IPS-NIHi11 (cell line): Measurements from ENCODE around the gene MBD6.
"Not testable (repeated sequence)": the region's sequence is repeated elsewhere in the genome, so short reads cannot be mapped to it uniquely, and the experiment has no call there.

Source experiments
- DNase-seq: peaks from one replicate; pipeline ENCODE4 v3.0.0; 2012; ENCODE audit warnings: mixed read lengths, low spot score

MBD6 gene

GRCh38 chr12:57549909-57550640 lies 27.5 kb downstream of the MBD6 start, which contains the start of gene KIF5A:
Gene KIF5A, plus strand, starts transcription at chr12:57550044. Its CDS starts 228 bp downstream, at chr12:57550272.
- DNase-seq, result peak; percentile 90

GRCh38 chr12:57550641-57551549 lies 28.3 kb downstream of the MBD6 start:
- no peak for DNase-seq

GRCh38 chr12:57551637-57552305 lies 29.1 kb downstream of the MBD6 start:
- no peak for DNase-seq

- no peak for DNase-seq
Observed at GRCh38 chr12:57552306-57552651, 29.7 kb downstream of the MBD6 start.

- DNase-seq, result no peak
Observed at GRCh38 chr12:57552835-57553313, 30.2 kb downstream of the MBD6 start.

DNA sequence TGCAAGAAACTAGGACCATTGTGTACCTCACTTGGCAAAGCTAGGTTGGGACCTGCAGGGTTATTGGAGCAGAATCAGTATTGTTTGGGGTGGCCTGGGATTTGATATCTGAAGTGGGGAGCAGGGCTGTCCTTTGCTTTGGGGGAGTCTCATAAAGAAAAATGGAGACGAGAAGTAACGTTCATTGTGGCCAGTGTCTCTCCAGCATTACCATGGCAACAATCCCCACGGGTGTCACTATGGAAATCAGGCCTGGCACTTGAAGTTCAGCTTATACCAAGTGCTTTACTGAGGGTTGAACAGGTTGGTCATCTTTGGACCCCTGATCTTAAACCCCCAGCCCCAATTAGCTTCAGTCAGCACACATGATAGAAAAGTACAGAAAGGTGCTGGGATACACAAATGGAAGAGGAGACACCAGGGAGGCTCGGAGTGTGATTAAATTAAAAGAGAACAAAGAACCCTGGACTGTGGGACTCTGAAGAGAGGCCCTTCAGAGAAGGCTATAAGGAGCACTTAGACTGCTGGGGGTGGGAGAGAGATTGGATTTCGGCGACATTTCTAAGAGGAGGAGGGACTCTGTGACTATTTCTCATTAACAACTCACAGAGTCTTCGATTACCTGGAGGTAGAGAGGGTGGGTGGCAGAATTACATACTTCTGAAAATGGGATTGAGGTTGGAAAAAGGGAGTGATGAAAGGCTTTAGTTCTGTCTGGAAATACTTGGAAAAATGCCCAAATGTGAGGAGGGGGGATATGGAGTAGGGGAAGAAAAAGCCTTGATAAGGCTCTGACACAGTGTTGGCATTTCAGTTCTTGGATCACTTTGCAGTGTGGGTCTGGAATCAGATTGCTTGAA lies 30.9 kb downstream of the MBD6 start:
- no peak for DNase-seq

DNA sequence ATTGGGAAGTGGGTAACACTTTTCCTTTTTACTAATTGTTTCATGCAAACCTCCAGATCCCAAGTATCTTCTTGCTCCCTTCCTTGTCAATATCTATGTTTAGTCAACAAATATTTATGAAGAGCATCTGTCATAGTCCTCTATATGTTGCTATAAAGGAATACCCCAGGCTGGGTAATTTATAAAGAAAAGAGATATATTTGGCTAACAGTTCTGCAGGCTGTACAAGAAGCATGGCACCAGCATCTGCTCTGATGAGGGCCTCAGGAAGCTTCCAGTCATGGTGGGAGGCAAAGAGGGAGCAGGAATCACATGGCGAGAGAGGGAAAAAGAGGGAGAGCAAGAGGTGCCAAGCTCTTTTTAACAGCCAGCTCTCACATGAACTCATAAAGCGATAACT lies 31.8 kb downstream of the MBD6 start:
- no peak for DNase-seq

- no peak for DNase-seq
Observed at GRCh38 chr12:57554897-57555296, 32.3 kb downstream of the MBD6 start.

- no peak for DNase-seq
Observed at GRCh38 chr12:57558864-57559263, 36.2 kb downstream of the MBD6 start.

DNA sequence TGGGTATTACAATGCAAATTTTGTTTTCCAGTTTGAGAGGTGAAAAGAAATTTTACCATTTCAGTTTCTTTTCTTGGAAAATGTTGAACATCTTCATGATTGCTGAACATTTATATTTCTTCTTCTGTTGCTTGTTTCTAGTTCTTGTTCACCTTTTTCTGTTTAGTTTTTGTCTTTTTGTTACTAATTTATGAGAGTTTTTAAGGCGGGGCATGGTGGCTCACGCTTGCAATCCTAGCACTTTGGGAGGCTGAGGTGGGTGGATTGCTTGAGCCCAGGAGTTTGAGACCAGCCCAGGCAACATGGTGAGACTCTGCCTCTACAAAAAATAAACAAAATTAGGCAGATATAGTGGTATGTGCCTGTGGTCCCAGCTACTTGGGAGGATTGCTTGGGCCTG lies 37.9 kb downstream of the MBD6 start:
- DNase-seq, result no peak

DNA sequence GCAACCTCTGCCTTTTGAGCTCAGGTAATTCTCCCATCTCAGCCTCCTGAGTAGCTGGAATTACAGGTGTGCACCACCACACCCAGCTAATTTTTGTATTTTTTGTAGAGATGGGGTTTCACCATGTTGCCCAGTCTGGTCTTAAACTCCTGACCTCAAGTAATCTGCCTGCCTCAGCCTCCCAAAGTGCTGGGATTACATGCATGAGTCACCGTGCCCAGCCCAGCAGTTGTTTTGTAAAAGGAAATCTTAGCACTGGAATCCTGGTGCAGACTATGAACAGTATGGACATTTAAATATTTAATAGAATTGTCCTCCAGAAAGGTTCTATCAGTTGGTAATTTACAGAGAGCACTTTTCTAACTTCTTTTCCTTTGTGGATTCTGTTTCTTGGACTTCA lies 38.5 kb downstream of the MBD6 start:
- DNase-seq, result not testable (repeated sequence)

- no peak for DNase-seq
Observed at GRCh38 chr12:57563358-57563757, 40.7 kb downstream of the MBD6 start.

DNA sequence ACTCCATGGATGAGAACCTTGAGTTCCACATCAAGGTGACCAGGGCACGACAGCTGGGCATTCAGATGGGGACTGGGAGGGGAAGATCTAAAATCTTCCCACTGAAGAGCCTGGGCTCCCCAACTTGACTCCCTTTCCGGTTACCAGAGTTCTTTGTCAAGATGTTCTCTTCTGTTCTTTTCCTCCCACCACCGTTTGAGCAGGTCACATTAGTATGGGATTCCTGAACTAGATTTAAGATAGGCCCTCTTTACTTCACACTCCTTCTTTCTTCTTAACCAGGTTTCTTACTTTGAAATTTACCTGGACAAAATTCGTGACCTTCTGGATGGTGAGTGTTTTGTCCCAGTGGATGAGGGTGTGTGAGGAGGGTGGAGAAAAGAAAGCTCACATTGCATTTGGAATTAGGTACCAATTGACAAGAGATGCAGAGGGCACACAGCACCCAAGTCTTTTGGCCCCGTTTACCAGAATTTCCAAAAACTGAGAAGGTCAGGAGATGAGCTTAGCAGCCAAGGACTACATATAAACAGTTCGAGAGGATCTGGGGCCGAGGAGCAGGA lies 41.6 kb downstream of the MBD6 start:
- no peak for DNase-seq

- DNase-seq, result no peak
Observed at GRCh38 chr12:57568838-57569237, 46.2 kb downstream of the MBD6 start.

DNA sequence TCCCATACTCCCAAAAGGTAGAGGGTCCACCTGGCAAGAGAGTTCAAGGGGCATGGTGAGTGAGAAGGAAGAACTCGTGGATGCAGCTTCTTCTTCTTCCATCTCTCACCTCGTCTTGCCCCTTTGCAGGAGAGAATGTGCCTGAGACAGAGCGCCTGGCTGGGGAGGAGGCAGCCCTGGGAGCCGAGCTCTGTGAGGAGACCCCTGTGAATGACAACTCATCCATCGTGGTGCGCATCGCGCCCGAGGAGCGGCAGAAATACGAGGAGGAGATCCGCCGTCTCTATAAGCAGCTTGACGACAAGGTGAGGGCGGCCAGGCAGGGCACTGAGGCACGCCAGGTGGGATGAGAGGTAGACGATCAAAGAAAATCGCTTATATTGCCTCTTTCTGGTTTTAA lies 47.2 kb downstream of the MBD6 start:
- no peak for DNase-seq

GRCh38 chr12:57570438-57570837 lies 47.8 kb downstream of the MBD6 start:
- DNase-seq, result not testable (repeated sequence)

- DNase-seq, result no peak
Observed at GRCh38 chr12:57571926-57572762, 49.5 kb downstream of the MBD6 start.

DNA sequence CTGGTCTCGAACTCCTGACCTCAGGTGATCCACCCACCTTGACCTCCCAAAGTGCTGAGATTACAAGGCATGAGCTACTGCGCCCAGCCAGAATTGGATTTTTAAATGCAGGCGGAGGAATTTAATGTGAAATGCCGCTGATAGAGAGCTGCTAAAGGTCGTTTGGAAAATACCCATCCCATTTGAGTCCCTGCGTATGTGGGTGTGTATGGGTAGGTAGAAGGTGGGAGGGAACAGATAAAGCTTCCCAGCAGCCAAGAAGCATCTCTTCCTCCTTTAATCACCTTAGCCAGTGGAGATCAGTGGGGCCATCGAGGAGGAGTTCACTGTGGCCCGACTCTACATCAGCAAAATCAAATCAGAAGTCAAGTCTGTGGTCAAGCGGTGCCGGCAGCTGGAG lies 52.2 kb downstream of the MBD6 start:
- no peak for DNase-seq

DNA sequence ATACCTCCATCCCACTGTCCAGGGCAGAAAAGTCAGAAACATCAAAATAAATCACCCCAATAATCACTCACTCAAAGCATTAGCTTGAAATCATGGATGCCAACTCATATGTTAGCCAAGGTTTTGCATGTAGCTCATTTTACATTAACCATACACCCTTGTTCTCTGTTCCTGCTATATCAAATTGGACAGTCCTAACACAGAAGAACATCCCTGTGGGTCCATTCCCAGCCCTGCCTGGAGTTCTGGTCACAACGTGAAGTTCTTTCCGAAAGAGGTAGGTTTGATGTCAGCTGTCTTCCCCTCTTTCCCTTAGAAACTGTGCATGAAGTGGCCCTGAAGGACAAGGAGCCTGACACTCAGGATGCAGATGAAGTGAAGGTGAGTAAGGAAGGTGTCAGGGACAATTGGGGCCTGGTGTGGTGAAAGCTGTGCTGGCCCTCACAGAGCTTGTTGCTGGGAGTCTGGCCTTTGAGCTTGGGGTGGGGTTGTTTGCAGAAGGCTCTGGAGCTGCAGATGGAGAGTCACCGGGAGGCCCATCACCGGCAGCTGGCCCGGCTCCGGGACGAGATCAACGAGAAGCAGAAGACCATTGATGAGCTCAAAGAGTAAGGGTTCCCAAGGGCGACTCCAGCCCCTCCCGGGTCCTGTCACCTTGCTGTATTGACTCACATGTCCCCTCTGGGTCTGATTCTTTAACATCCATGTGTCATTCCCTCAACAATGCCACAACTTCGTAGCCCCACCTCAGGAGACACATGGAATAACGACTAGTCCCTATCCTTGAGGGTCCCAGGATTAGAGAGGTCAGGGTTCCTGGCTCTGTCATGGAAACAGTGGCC lies 53.4 kb downstream of the MBD6 start:
- no peak for DNase-seq
